ENCODE data around the gene MSRB1.

The MSRB1 gene

GRCh38 chr16:1982991-1983543 lies 40.1 kb upstream of the MSRB1 start:
- H3K27ac ChIP-seq: peak overlapping the region; percentile 73

GRCh38 chr16:1982013-1982433 lies 39.0 kb upstream of the MSRB1 start:
- ChIA-PET POLR2A (ENCODE audit: low non-redundant PET) (no interaction called here), CTCF (interaction anchor here (0.7 kb wide), 1 partner anchor 21 kb away, joined by 3 read pairs; no protein-coding TSS in a partner anchor)
- no peak for DNase-seq (ENCODE audit: low spot score)
- H3K27ac ChIP-seq: peak overlapping the region; percentile 49
- TF ChIP-seq CTCF (conservative IDR thresholded peaks at IDR 0.05; ENCODE audit: low read depth): no peak

More at GRCh38 chr16:1982991-1983543, 40.1 kb upstream of the MSRB1 start:
- DNase-seq (ENCODE audit: low spot score): no peak
- TF ChIP-seq CTCF (conservative IDR thresholded peaks at IDR 0.05; ENCODE audit: low read depth): no peak
- ChIA-PET POLR2A (ENCODE audit: low non-redundant PET) (no interaction called here), CTCF (interaction anchor here (0.7 kb wide), 1 partner anchor 20 kb away, joined by 3 read pairs; no protein-coding TSS in a partner anchor)

- CTCF ChIA-PET: interaction anchor here (0.6 kb wide), 1 partner anchor 491 kb away, joined by 3 read pairs; no protein-coding TSS in a partner anchor
- peak within 1 kb of the TSS; percentile 74 for H3K27ac ChIP-seq
- DNase-seq (ENCODE audit: low spot score): no peak
- TF ChIP-seq CTCF (conservative IDR thresholded peaks at IDR 0.05; ENCODE audit: low read depth): no peak
- POLR2A ChIA-PET (ENCODE audit: low non-redundant PET): interaction anchor here (0.6 kb wide), 2 partner anchors 36 to 37 kb away, joined by 3 to 5 read pairs; no protein-coding TSS in a partner anchor
Measured at GRCh38 chr16:1981398-1981836, 38.4 kb upstream of the MSRB1 start, which contains the start of gene NOXO1. TSS of gene NOXO1 (minus strand) at chr16:1981469. CDS start at chr16:1981179, 290 bp downstream.

GRCh38 chr16:1980770-1981087 lies 37.7 kb upstream of the MSRB1 start:
- CTCF ChIA-PET: no interaction called here
- DNase-seq (ENCODE audit: low spot score): no peak
- no peak overlapping the region; the same call in 1 of the 2 replicates for H3K27ac ChIP-seq
- POLR2A ChIA-PET (ENCODE audit: low non-redundant PET): interaction anchor here (0.6 kb wide), 1 partner anchor 37 kb away, joined by 3 read pairs; no protein-coding TSS in a partner anchor
- TF ChIP-seq CTCF (conservative IDR thresholded peaks at IDR 0.05; ENCODE audit: low read depth): no peak

- POLR2A ChIA-PET (ENCODE audit: low non-redundant PET): no interaction called here
- no peak for DNase-seq (ENCODE audit: low spot score)
- TF ChIP-seq CTCF (conservative IDR thresholded peaks at IDR 0.05; ENCODE audit: low read depth): no peak
- peak overlapping the region; percentile 74 for H3K27ac ChIP-seq
- CTCF ChIA-PET: no interaction called here
Measured at GRCh38 chr16:1980030-1980769, 37.2 kb upstream of the MSRB1 start.

GRCh38 chr16:1979271-1980029 lies 36.5 kb upstream of the MSRB1 start:
- H3K27ac ChIP-seq: peak overlapping the region; percentile 74
- ChIA-PET POLR2A (ENCODE audit: low non-redundant PET) (no interaction called here), CTCF (no interaction called here)
- no peak for TF ChIP-seq CTCF (conservative IDR thresholded peaks at IDR 0.05; ENCODE audit: low read depth)
- peak; percentile 69 for DNase-seq (ENCODE audit: low spot score)
